Measurements from ENCODE around the gene TSHZ2.
"Not testable (repeated sequence)": the region's sequence is repeated elsewhere in the genome, so short reads cannot be mapped to it uniquely, and the experiment has no call there.

Gene TSHZ2

DNA sequence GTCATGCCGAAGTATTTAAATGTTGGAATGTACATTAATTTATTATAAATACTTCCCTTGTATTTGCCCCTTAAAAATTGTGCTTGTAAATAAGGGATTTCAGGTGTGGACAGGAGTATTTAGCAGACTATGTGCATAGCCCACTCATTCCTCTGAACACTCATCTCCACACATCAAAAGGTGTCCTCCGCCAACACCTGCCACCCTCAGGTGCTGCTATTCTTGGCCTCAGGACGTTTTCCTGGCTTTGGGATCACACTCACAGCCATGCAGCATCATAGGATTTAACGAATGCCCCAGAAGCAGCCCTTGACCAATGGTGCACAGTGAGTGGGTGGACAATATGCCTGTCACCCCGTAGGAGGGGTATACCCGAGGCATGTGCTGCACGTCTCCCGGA is 390.6 kb downstream of the TSHZ2 start:
- in situ Hi-C loops (cut with HindIII; ENCODE audit: low sequenced_read_pairs), result no loop called here
- DNase-seq (ENCODE audit: low read depth, low spot score), result no peak
- no peak overlapping the region for H3K4me3 ChIP-seq (ENCODE audit: low read depth, low read length)
- TF ChIP-seq CTCF (IDR thresholded peaks at IDR 0.05; ENCODE audit: low read depth, low read length), result no peak

GRCh38 chr20:53364646-53365045 is 392.5 kb downstream of the TSHZ2 start:
- DNase-seq (ENCODE audit: low read depth, low spot score), result no peak
- in situ Hi-C loops (cut with HindIII; ENCODE audit: low sequenced_read_pairs), result no loop called here
- no peak overlapping the region for H3K4me3 ChIP-seq (ENCODE audit: low read depth, low read length)
- TF ChIP-seq CTCF (IDR thresholded peaks at IDR 0.05; ENCODE audit: low read depth, low read length), result no peak

GRCh38 chr20:53365076-53365475 is 392.9 kb downstream of the TSHZ2 start:
- TF ChIP-seq CTCF (IDR thresholded peaks at IDR 0.05; ENCODE audit: low read depth, low read length), result no peak
- H3K4me3 ChIP-seq (ENCODE audit: low read depth, low read length), result no peak overlapping the region
- in situ Hi-C loops (cut with HindIII; ENCODE audit: low sequenced_read_pairs), result no loop called here
- no peak for DNase-seq (ENCODE audit: low read depth, low spot score)

- no peak for TF ChIP-seq CTCF (IDR thresholded peaks at IDR 0.05; ENCODE audit: low read depth, low read length)
- no peak for DNase-seq (ENCODE audit: low read depth, low spot score)
- in situ Hi-C loops (cut with HindIII; ENCODE audit: low sequenced_read_pairs), result no loop called here
- no peak overlapping the region for H3K4me3 ChIP-seq (ENCODE audit: low read depth, low read length)
Observed at GRCh38 chr20:53365539-53366075, 393.4 kb downstream of the TSHZ2 start.

DNA sequence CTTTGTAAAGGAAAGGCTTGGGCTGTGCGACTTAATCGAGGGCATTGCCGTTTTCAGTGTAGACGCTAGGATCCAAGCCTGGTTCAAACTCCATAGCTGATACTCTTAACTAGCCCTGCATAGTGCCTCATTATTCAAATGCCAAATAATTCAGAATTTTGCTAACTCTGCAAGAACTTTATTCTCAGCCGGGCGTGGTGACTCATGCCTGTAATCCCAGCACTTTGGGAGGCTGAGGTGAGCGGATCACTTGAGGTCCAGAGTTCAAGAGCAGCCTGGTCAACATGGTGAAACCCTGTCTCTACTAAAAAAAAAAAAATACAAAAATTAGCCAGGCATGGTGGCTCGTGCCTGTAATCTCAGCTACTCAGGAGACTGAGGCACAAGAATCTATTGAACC is 394.8 kb downstream of the TSHZ2 start:
- DNase-seq (ENCODE audit: low read depth, low spot score); in situ Hi-C loops (cut with HindIII; ENCODE audit: low sequenced_read_pairs); H3K4me3 ChIP-seq (ENCODE audit: low read depth, low read length): not testable (repeated sequence)

GRCh38 chr20:53369871-53370270 is 397.7 kb downstream of the TSHZ2 start:
- in situ Hi-C loops (cut with HindIII; ENCODE audit: low sequenced_read_pairs), result no loop called here
- TF ChIP-seq CTCF (IDR thresholded peaks at IDR 0.05; ENCODE audit: low read depth, low read length), result no peak
- no peak for DNase-seq (ENCODE audit: low read depth, low spot score)
- H3K4me3 ChIP-seq (ENCODE audit: low read depth, low read length), result no peak overlapping the region

GRCh38 chr20:53370345-53370961 is 398.3 kb downstream of the TSHZ2 start:
- no peak overlapping the region for H3K4me3 ChIP-seq (ENCODE audit: low read depth, low read length)
- in situ Hi-C loops (cut with HindIII; ENCODE audit: low sequenced_read_pairs), result no loop called here
- TF ChIP-seq CTCF (IDR thresholded peaks at IDR 0.05; ENCODE audit: low read depth, low read length), result no peak
- no peak for DNase-seq (ENCODE audit: low read depth, low spot score)
